HAP-1 (cell line): ENCODE measurements around the gene PPP1R16B.

Experiments
- DNase-seq, 2 experiments: peaks; one replicate each; pipeline ENCODE4 v3.0.0-alpha.2; 2016 to 2020; ENCODE audit warnings: low spot score in 2 of 2
- H3K27me3 ChIP-seq: fragments of 250-450 bp; sonication (Bioruptor Pico); 2 replicates; pipeline ENCODE4 v1.5.1; 2020; ENCODE audit warnings: low read depth, mild to moderate bottlenecking, moderate library complexity
- H3K36me3 ChIP-seq: fragments of 250-450 bp; sonication (Bioruptor Pico); replicated peaks from 2 replicates; pipeline ENCODE4 v1.5.1; 2020; ENCODE audit warnings: mild to moderate bottlenecking
- H3K4me1 ChIP-seq: fragments of 250-450 bp; sonication (Bioruptor Pico); 2 replicates; pipeline ENCODE4 v1.5.1; 2020; ENCODE audit warnings: mild to moderate bottlenecking
- H3K4me3 ChIP-seq: fragments of 250-450 bp; sonication (Bioruptor Pico); 2 replicates; pipeline ENCODE4 v1.5.1; 2020; ENCODE audit warnings: mild to moderate bottlenecking, moderate library complexity
- H3K9me3 ChIP-seq: fragments of 250-450 bp; sonication (Bioruptor Pico); 2 replicates; pipeline ENCODE4 v1.5.1; 2020; ENCODE audit warnings: mild to moderate bottlenecking, moderate library complexity
- in situ Hi-C: fragments of 300-500 bp; cut with MboI; formaldehyde crosslinking; loops from 3 replicates; pipeline ENCODE4 v1.14.3; 2020; ENCODE audit warnings: low sequenced_read_pairs, inconsistent platforms, mixed read lengths

PPP1R16B gene

DNA sequence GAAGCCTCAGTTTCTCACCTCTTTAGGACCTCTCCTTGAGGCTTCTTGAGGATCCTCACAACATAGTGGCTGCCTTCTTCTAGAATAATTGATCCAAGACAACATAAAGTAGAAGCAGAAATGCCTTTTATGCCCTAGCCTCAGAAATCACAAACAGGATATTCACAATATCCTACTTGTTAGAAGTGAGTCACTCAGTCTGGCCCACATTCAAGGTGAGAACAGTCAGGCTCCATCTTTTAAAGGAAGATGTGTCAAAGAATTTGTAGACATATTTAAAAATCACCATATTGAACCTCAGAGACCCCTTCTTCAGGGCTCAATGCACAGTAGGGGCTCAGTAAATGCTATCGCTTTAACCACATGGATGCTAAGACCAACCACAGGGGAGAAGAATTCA lies 99.9 kb downstream of the PPP1R16B start:
- no peaks in the 10 kb centered on the region for H3K36me3 ChIP-seq
- H3K4me1 ChIP-seq, result no peaks in the 10 kb centered on the region
- H3K27me3 ChIP-seq, result no peaks in the 10 kb centered on the region
- H3K4me3 ChIP-seq, result no peak overlapping the region
- DNase-seq, result no peak
- H3K9me3 ChIP-seq, result no peaks in the 10 kb centered on the region
- in situ Hi-C loops, result no loop called here

DNA sequence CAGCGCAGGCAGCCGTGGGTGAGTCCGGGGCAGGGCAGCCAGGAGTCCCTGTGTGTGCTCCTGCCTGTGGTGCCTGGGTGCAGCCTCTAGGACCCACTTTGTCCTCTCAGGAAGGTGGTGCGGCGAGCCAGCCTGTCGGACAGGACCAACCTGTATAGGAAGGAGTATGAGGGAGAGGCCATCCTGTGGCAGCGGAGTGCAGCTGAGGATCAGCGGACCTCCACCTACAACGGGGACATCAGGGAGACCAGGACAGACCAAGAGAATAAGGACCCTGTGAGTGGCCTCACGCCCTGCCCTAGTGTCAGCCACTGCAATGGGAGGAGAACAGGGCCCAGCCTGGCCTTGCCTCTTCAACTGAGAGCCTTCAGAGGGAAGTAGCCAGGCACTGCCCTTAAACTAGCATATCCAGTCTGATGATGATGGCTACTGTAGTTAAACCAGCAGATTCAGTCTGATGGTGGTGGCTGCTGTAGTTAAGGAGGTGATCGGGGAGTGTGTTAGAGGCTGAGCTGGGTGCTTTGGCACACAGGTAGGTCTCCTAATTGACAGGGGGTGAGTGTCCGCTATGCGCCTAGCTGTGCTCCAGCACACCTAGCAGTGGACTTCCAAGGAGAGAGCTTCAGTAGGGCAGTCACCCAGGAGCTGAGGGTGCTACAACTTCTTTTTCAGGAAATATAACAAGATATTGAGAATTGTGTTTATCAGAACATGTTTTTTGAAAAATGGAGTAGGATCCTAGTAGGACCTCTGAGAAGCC lies 102.6 kb downstream of the PPP1R16B start:
- DNase-seq, result no peak
- Histone ChIP-seq H3K36me3 (no peaks in the 10 kb centered on the region), H3K27me3 (no peaks in the 10 kb centered on the region), H3K4me1 (no peaks in the 10 kb centered on the region), H3K4me3 (no peak overlapping the region), H3K9me3 (no peaks in the 10 kb centered on the region)
- in situ Hi-C loops, result no loop called here

DNA sequence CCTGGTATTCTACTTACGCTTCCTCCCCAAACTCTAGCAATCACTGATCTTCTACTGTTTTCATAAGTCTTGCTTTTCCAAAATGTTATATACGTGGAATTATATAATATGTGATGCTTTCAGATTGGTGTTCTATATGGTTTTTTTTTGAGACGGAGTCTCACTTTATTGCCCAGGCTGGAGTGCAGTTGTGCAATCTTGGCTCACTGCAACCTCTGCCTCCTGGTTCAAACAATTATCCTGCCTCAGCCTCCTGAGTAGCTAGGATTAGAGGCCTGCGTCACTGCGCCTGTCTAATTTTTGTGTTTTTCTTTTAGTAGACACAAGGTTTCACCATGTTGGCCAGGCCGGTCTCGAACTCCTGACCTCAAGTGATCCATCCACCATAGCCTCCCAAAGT lies 109.9 kb downstream of the PPP1R16B start:
- no peak for DNase-seq
- Histone ChIP-seq H3K4me1 (no peaks in the 10 kb centered on the region), H3K9me3 (no peaks in the 10 kb centered on the region), H3K27me3 (no peaks in the 10 kb centered on the region; the same call in 1 of the 2 replicates), H3K4me3 (no peak overlapping the region), H3K36me3 (no peaks in the 10 kb centered on the region)
- in situ Hi-C loops, result no loop called here

DNA sequence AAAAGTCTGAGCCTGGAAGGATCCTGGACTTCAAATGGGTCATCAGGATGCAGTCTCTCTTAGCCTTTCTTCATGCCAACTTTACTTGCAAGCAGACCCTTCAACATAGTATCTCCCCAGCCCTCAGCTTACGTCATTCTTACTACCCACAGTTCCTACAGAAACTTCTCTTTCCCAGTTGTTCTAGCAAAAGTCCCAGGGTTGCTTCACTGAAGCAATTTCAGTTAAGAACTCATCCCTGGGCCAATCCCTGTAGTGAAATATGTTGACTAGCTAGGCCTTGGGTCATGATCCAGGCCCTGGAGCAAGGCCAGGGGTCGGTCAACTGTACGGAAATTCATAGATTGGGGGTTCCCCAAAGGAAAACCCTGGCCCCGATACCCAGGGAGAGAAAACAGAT lies 112.2 kb downstream of the PPP1R16B start:
- no peaks in the 10 kb centered on the region for H3K9me3 ChIP-seq
- in situ Hi-C loops, result no loop called here
- no peak overlapping the region for H3K4me3 ChIP-seq
- no peaks in the 10 kb centered on the region; the same call in 1 of the 2 replicates for H3K27me3 ChIP-seq
- no peaks in the 10 kb centered on the region for H3K4me1 ChIP-seq
- DNase-seq, result no peak
- no peaks in the 10 kb centered on the region for H3K36me3 ChIP-seq

GRCh38 chr20:38918172-38918571 lies 112.7 kb downstream of the PPP1R16B start:
- in situ Hi-C loops, result no loop called here
- no peaks in the 10 kb centered on the region for H3K4me1 ChIP-seq
- H3K4me3 ChIP-seq, result no peak overlapping the region
- DNase-seq, result no peak
- H3K27me3 ChIP-seq, result no peaks in the 10 kb centered on the region; the same call in 1 of the 2 replicates
- H3K9me3 ChIP-seq, result no peaks in the 10 kb centered on the region
- H3K36me3 ChIP-seq, result no peaks in the 10 kb centered on the region

GRCh38 chr20:38919683-38920082 lies 114.2 kb downstream of the PPP1R16B start:
- Histone ChIP-seq H3K27me3 (no peaks in the 10 kb centered on the region; the same call in 1 of the 2 replicates), H3K4me3 (no peak overlapping the region), H3K4me1 (no peaks in the 10 kb centered on the region), H3K9me3 (no peaks in the 10 kb centered on the region), H3K36me3 (no peaks in the 10 kb centered on the region)
- in situ Hi-C loops, result no loop called here
- no peak for DNase-seq

DNA sequence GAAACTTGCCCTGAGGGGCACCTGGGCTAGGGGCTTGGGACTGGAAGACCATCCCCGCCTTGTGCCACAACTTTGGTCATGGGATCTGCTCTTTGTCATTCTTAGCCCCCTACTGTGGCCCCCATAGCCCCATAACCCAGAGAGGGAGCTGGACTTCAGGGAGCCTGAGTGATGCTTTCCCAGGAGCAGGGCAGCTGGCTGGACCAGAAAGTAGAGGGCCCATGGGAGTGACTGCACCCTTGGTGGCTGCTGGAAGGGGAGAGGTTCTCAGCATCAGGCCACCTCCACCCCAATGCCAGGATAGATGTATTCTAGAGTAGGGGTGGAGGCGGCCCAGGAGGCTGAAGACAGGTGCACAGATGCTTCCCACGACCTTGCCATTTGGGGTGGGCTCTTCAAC lies 114.9 kb downstream of the PPP1R16B start:
- H3K9me3 ChIP-seq, result no peaks in the 10 kb centered on the region
- in situ Hi-C loops, result no loop called here
- H3K4me1 ChIP-seq, result no peaks in the 10 kb centered on the region
- H3K36me3 ChIP-seq, result no peaks in the 10 kb centered on the region
- H3K4me3 ChIP-seq, result no peak overlapping the region
- H3K27me3 ChIP-seq, result no peaks in the 10 kb centered on the region; the same call in 1 of the 2 replicates
- no peak for DNase-seq

DNA sequence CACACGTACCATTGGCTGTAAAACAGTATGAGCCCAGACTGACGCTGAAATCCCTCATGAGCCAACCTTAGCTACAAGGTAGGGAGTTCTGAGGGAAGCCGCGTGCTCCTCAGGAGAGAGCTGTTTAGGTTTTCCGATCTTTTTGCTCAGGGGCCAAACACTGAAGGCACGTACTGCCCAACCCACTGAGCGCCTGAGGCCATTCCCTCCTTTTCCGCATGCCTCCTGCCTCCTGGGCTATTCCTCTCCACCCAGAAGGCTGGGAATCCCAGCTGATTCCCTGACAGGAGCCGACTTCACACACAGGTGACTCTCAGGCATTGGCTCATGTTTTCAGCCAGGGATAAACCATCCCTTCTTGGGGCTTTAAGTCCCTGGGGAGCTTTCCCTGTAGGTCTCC lies 115.4 kb downstream of the PPP1R16B start:
- H3K36me3 ChIP-seq, result no peaks in the 10 kb centered on the region
- in situ Hi-C loops, result no loop called here

DNA sequence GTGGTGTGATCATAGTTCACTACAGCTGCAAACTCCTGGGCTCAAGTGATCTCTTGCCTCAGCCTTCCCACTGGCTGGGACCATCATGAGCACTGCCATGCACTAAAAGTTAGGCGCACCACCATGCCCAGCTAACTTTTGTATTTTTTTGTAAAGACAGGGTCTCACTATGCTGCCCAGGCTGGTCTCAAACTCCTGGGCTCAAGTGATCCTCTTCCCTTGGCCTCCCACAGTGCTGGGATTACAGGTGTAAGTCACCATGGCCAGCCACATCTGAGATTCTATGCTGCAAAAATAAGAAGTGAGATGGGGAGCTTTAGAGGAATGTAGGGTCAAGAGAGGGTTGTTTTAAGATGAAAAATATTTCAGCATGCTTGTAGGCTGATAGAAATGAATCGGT lies 119.2 kb downstream of the PPP1R16B start:
- H3K36me3 ChIP-seq, result peaks cover 18% of the 10 kb centered on the region
- in situ Hi-C loops, result no loop called here
- no peak for DNase-seq
- H3K4me1 ChIP-seq, result no peaks in the 10 kb centered on the region
- no peak overlapping the region for H3K4me3 ChIP-seq
- no peaks in the 10 kb centered on the region; the same call in 1 of the 2 replicates for H3K27me3 ChIP-seq
- H3K9me3 ChIP-seq, result no peaks in the 10 kb centered on the region

More for the DNA sequence above, 115.4 kb downstream of the PPP1R16B start:
- Histone ChIP-seq H3K9me3 (no peaks in the 10 kb centered on the region), H3K27me3 (no peaks in the 10 kb centered on the region; the same call in 1 of the 2 replicates), H3K4me1 (no peaks in the 10 kb centered on the region), H3K4me3 (no peak overlapping the region)
- DNase-seq, result no peak

DNA sequence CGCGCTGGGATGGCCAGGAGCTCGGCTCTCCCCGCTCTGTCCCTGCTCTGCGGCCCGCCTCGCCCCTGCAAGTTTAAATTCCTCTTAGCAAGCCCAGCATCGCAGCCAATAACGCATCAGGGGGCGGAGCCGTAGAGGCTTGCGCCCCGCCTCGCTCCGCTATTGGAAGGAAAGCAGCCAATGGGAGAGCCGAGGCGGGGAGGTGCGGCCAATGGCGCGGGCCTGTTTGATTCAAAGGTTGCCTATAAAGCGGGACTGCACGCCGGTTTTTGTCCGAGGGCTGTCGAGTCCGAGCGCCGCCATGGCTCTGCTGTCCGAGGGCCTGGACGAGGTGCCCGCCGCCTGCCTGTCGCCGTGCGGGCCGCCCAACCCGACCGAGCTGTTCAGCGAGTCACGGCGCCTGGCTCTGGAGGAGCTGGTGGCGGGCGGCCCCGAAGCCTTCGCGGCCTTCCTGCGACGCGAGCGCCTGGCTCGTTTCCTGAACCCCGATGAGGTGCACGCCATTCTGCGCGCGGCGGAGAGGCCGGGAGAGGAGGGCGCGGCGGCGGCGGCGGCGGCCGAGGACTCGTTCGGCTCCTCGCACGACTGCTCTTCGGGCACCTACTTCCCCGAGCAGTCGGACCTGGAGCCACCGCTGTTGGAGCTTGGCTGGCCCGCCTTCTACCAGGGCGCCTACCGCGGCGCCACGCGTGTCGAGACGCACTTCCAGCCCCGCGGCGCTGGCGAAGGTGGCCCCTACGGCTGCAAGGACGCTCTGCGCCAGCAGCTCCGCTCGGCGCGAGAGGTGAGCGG lies 120.8 kb downstream of the PPP1R16B start, which contains the start of gene FAM83D:
Gene FAM83D (plus strand): TSS at position 276 of the 792 bp plus-strand sequence. CDS start 26 bp downstream, at position 302.
- in situ Hi-C loops, result no loop called here
- Histone ChIP-seq H3K27me3 (no peaks in the 10 kb centered on the region; the same call in 1 of the 2 replicates), H3K4me1 (peaks cover 2% of the 10 kb centered on the region; the same call in 1 of the 2 replicates), H3K9me3 (no peaks in the 10 kb centered on the region), H3K36me3 (peaks cover 32% of the 10 kb centered on the region), H3K4me3 (peak within 1 kb of the TSS; percentile 91)
- DNase-seq, result peak; percentile 95 to 98

- DNase-seq, result no peak
- H3K4me1 ChIP-seq, result peaks cover 6% of the 10 kb centered on the region; the same call in 1 of the 2 replicates
- H3K4me3 ChIP-seq, result peak overlapping the region; percentile 91
- H3K27me3 ChIP-seq, result no peaks in the 10 kb centered on the region; the same call in 1 of the 2 replicates
- H3K36me3 ChIP-seq, result peaks cover 38% of the 10 kb centered on the region
- H3K9me3 ChIP-seq, result no peaks in the 10 kb centered on the region
- in situ Hi-C loops, result no loop called here
Measured at GRCh38 chr20:38926934-38927616, 121.6 kb downstream of the PPP1R16B start.

GRCh38 chr20:38927902-38928578 lies 122.5 kb downstream of the PPP1R16B start:
- in situ Hi-C loops, result no loop called here
- Histone ChIP-seq H3K4me3 (peak overlapping the region; percentile 91), H3K27me3 (no peaks in the 10 kb centered on the region), H3K9me3 (no peaks in the 10 kb centered on the region), H3K36me3 (peaks cover 42% of the 10 kb centered on the region), H3K4me1 (peaks cover 8% of the 10 kb centered on the region; the same call in 1 of the 2 replicates)
- peak in 1 of 2 experiments; percentile 37 for DNase-seq

DNA sequence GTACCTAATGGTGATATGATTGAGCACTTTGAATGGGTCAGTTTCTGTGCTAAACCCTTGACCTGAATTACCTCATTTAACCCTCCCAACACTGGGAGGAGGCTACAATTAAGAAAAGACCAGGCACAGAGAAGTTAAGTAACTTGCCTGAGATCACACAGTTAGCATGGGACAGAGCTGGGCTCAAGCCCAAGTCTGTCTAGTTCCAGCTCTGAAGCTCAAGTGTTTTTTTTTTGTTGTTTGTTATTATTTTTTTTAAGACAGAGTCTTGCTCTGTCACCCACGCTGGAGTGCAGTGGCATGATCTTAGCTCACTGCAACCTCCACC lies 124.7 kb downstream of the PPP1R16B start:
- Histone ChIP-seq H3K4me3 (no peak overlapping the region), H3K36me3 (peaks cover 51% of the 10 kb centered on the region), H3K4me1 (peaks cover 8% of the 10 kb centered on the region; the same call in 1 of the 2 replicates), H3K27me3 (no peaks in the 10 kb centered on the region), H3K9me3 (no peaks in the 10 kb centered on the region)
- no peak for DNase-seq
- in situ Hi-C loops, result no loop called here
